GM23248 (cell line): ENCODE results near the gene LENG9. TPM values are rescaled to one million over a fixed set of nuclear protein-coding genes. Genes with fewer than 3 reads are reported as not detected.

Experiments
- DNase-seq: peaks from one replicate; pipeline ENCODE4 v3.0.0-alpha.2; 2015
- H2AFZ ChIP-seq: fragments of 200-600 bp; sonication (generic); 2 replicates; pipeline ENCODE4 v1.6.1; 2016; ENCODE audit warnings: antibody characterized with exemption
- H3F3A ChIP-seq: fragments of 200-600 bp; sonication (generic); 2 replicates; pipeline ENCODE4 v1.6.1; 2016; ENCODE audit warnings: mild to moderate bottlenecking, antibody characterized with exemption, mixed run types; ENCODE audit not compliant: insufficient read depth
- H3K27ac ChIP-seq: fragments of 200-600 bp; sonication (generic); 2 replicates; pipeline ENCODE4 v1.5.1; 2016; ENCODE audit warnings: mild to moderate bottlenecking
- H3K27me3 ChIP-seq: fragments of 200-600 bp; sonication (generic); replicated peaks from 2 replicates; pipeline ENCODE4 v1.6.1; 2016; ENCODE audit warnings: mild to moderate bottlenecking; ENCODE audit not compliant: insufficient read depth
- H3K36me3 ChIP-seq: fragments of 200-600 bp; sonication (generic); 2 replicates; pipeline ENCODE4 v1.6.1; 2016; ENCODE audit warnings: low read depth, mild to moderate bottlenecking
- H3K4me1 ChIP-seq: fragments of 200-600 bp; sonication (generic); 2 replicates; pipeline ENCODE4 v1.6.1; 2016; ENCODE audit warnings: mild to moderate bottlenecking; ENCODE audit not compliant: insufficient read depth
- H3K4me2 ChIP-seq: fragments of 200-600 bp; sonication (generic); one replicate; pipeline ENCODE4 v1.6.1; 2016; ENCODE audit warnings: mild to moderate bottlenecking; ENCODE audit not compliant: unreplicated experiment
- H3K4me3 ChIP-seq: fragments of 200-600 bp; sonication (generic); 2 replicates; pipeline ENCODE4 v1.5.1; 2016; ENCODE audit warnings: mild to moderate bottlenecking
- H3K79me2 ChIP-seq: fragments of 200-600 bp; sonication (generic); 2 replicates; pipeline ENCODE4 v1.6.1; 2016; ENCODE audit warnings: mild to moderate bottlenecking; ENCODE audit not compliant: insufficient read depth
- H3K9ac ChIP-seq: fragments of 200-600 bp; sonication (generic); 2 replicates; pipeline ENCODE4 v1.6.1; 2016; ENCODE audit warnings: mild to moderate bottlenecking
- H3K9me2 ChIP-seq: fragments of 200-600 bp; sonication (generic); 2 replicates; pipeline ENCODE4 v1.6.1; 2016; ENCODE audit warnings: mixed run types, mild to moderate bottlenecking, moderate library complexity; ENCODE audit not compliant: insufficient read depth
- H3K9me3 ChIP-seq: fragments of 200-600 bp; sonication (generic); one replicate; pipeline ENCODE4 v1.6.1; 2017; ENCODE audit warnings: low read depth
- H4K20me1 ChIP-seq: fragments of 200-600 bp; sonication (generic); 2 replicates; pipeline ENCODE4 v1.6.0; 2016; ENCODE audit not compliant: insufficient read depth
- EZH2 ChIP-seq: fragments of 200-600 bp; sonication (generic); IDR thresholded peaks from 2 replicates; pipeline ENCODE4 v1.6.1; 2018; ENCODE audit warnings: antibody characterized with exemption, mild to moderate bottlenecking; ENCODE audit not compliant: insufficient read depth, poor library complexity, severe bottlenecking
- EZH2phosphoT487 ChIP-seq: fragments of 200-600 bp; sonication (generic); IDR thresholded peaks from 2 replicates; pipeline ENCODE4 v1.6.1; 2018; ENCODE audit warnings: antibody characterized with exemption, moderate library complexity, mild to moderate bottlenecking, low read depth; ENCODE audit not compliant: insufficient read depth
- WGBS, 2 experiments: methylation state at CpG; one replicate each; pipeline ENCODE4 v1.1.6; 2015 to 2017; ENCODE audit warnings: low lambda C conversion rate in 2 of 2, low coverage in 1 of 2; ENCODE audit errors: missing lambda C conversion rate in 2 of 2; 5-methylcytosine and 5-hydroxymethylcytosine counted together
- in situ Hi-C: fragments of 300-500 bp; cut with MboI; formaldehyde crosslinking; loops from 2 replicates; pipeline ENCODE4 v1.15.0; 2020
- polyA plus RNA-seq: library from polyadenylated mRNA; unstranded; fragments of >200 nt; fragmentation: Nextera tagmentation; extraction: Ambion mirVana; gene quantifications from 2 replicates; pipeline ENCODE4 v1.2.1, GENCODE V29; 2016
- total RNA-seq: library from RNA; depleted of rRNA; stranded (reverse); fragments of >200 nt; shearing (Covaris generic); gene quantifications from 2 replicates; pipeline ENCODE4 v1.2.3, GENCODE V29; 2014

Gene LENG9
- total and polyA plus RNA-seq, 2 experiments from 2014 or later: 0.41 to 13.5 TPM

DNA sequence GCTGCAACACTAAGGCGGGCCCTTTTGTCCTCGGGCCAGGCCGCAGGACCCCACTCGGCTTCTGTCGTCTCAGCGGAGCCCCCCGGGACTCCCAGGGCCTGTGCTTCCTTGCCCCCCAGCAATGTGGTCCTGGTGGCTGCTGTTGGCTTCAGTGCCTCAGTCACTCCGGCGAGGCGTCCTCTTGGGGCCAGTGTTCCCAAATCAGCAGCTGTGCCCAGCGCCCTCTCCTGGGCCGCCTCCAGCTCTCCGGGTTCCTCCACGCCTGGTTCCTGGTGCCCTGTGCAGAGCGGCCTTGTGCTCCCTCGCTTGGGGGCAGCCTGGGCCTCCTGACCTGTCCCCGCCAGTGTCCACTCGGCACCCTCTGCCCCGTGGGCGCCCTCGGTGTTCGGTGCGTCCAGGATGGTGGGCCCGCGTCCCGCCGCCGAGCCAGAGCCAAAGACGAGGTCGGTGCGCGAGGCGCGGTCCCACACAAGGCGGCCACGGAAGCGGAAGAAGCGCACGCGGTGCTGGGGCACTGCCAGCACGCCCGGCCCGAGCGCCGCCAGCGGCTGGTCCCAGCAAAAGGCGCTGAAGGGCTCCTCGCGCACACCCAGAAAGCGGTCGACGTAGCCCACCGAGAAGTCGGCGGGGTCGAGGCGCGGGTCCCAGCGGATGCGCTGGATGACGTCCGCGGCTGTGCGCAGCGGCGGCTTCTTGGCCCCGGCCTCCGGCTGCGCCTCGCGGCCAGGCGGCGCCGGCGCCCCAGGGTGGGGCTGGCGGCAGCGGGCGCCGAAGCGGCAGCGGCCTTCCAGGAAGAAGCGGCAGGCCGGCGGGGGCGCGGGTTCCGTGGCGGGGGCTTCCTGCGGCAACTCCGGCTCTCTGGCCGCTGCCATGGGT, 685 bp downstream of the LENG9 start:
- no peaks in the 10 kb centered on the region for H3K9me2 ChIP-seq
- H3K79me2 ChIP-seq: peaks cover 45% of the 10 kb centered on the region
- peak; percentile 85 for DNase-seq
- peak overlapping the region; percentile 93 for H3K27ac ChIP-seq
- H3K9ac ChIP-seq: peak overlapping the region; percentile 93
- peaks cover 9% of the 10 kb centered on the region; the same call in 1 of the 2 replicates for H3K36me3 ChIP-seq
- in situ Hi-C loops: loop anchor here (25.0 kb wide), 1 partner anchor 1199 kb away; the partner anchor contains the start of gene U2AF2
- peak overlapping the region; percentile 77 for H3K4me3 ChIP-seq
- H3K4me2 ChIP-seq: peak overlapping the region; percentile 89
- peaks cover 35% of the 10 kb centered on the region for H3F3A ChIP-seq
- no peak for TF ChIP-seq EZH2phosphoT487
- no peak for TF ChIP-seq EZH2
- peaks cover 8% of the 10 kb centered on the region for H3K4me1 ChIP-seq
- WGBS, 2 experiments: 5 to 9% methylated on average over 48 to 83 of the region's 91 CpGs
- H2AFZ ChIP-seq: 0 out of 2 replicates have a peak overlapping the region, but pooled peaks have one; percentile 35
- H3K9me3 ChIP-seq: no peaks in the 10 kb centered on the region
- no peaks in the 10 kb centered on the region for H3K27me3 ChIP-seq
- no peaks in the 10 kb centered on the region for H4K20me1 ChIP-seq

DNA sequence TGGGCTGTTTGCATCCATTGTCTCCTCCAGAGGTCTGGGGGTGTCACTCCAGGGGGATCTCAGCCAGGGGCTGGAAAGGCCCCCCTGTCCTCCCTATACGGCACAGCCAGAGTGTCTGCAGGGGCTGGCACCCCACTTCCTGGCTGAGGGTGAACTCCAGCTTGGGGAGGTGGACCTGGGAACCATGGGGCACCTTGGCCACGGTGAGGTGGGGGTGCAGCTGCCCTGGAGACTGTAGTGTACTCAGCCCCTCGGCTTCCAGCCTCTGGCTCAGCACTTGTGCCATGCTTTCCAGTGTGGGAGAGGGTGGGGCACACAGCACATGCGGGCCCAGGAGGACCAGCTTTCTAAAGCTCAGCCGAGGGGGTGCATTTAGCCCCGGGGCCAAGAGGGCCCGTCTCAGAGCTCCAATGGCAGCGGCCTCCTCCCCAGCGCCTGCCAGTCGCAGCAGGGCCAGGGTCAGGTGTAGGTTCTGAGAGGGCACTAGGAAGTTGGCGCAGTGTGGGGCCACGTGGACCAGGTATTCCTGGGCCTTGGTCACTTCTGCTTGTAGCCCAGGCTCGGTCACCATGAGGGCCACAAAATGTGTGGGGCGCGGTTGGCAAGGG, 1.4 kb downstream of the LENG9 start:
- H3K79me2 ChIP-seq: peaks cover 52% of the 10 kb centered on the region
- peak overlapping the region; percentile 93 for H3K27ac ChIP-seq
- H3K9me3 ChIP-seq: no peaks in the 10 kb centered on the region
- H3K36me3 ChIP-seq: peaks cover 16% of the 10 kb centered on the region; the same call in 1 of the 2 replicates
- TF ChIP-seq EZH2phosphoT487: no peak
- TF ChIP-seq EZH2: no peak
- peak; percentile 51 for DNase-seq
- peaks cover 8% of the 10 kb centered on the region for H3K4me1 ChIP-seq
- WGBS, 2 experiments: 37 to 47% methylated on average over 15 of the region's 15 CpGs
- no peak overlapping the region for H2AFZ ChIP-seq
- peak overlapping the region; percentile 77 for H3K4me3 ChIP-seq
- H3F3A ChIP-seq: peaks cover 27% of the 10 kb centered on the region; the same call in 1 of the 2 replicates
- H3K9me2 ChIP-seq: no peaks in the 10 kb centered on the region
- H4K20me1 ChIP-seq: no peaks in the 10 kb centered on the region
- peak overlapping the region; percentile 93 for H3K9ac ChIP-seq
- H3K4me2 ChIP-seq: peak overlapping the region; percentile 89
- in situ Hi-C loops: loop anchor here (25.0 kb wide), 1 partner anchor 1200 kb away; the partner anchor contains the start of gene U2AF2
- no peaks in the 10 kb centered on the region for H3K27me3 ChIP-seq

DNA sequence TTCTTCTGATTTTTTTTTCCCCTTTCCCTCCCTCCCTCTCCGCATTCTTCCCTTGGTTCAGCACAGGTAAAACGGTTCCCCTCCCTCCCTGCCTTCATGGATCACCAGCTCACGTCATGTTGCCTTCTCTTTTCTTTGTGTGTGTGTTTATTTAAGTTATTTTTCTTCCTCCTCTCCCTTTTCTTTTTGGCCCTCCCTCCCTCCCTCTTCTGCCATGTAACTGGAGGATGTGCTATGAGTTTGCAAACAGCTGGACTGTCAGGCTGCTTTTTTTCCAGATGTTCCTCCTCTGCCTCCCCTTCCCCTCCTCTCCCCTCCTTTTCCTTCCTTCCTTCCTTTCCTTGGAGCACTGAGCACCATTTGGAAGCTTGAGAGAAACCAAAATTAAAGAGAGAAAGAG, 2.0 kb downstream of the LENG9 start:
- Histone ChIP-seq H3K9me2 (no peaks in the 10 kb centered on the region), H3K36me3 (peaks cover 22% of the 10 kb centered on the region; the same call in 1 of the 2 replicates), H3K27me3 (no peaks in the 10 kb centered on the region), H3K4me1 (peaks cover 8% of the 10 kb centered on the region), H4K20me1 (no peaks in the 10 kb centered on the region), H3K4me3 (peak overlapping the region; percentile 77), H3K79me2 (peaks cover 58% of the 10 kb centered on the region), H3K4me2 (peak overlapping the region; percentile 89), H3K9ac (peak overlapping the region; percentile 93), H2AFZ (no peak overlapping the region), H3K9me3 (no peaks in the 10 kb centered on the region), H3F3A (peaks cover 25% of the 10 kb centered on the region; the same call in 1 of the 2 replicates), H3K27ac (peak overlapping the region; percentile 93)
- no peak for DNase-seq
- no peak for TF ChIP-seq EZH2
- no peak for TF ChIP-seq EZH2phosphoT487
- WGBS, 2 experiments: 60 to 81% methylated on average over 3 of the region's 3 CpGs
- in situ Hi-C loops: loop anchor here (25.0 kb wide), 1 partner anchor 1201 kb away; the partner anchor contains the start of gene U2AF2

DNA sequence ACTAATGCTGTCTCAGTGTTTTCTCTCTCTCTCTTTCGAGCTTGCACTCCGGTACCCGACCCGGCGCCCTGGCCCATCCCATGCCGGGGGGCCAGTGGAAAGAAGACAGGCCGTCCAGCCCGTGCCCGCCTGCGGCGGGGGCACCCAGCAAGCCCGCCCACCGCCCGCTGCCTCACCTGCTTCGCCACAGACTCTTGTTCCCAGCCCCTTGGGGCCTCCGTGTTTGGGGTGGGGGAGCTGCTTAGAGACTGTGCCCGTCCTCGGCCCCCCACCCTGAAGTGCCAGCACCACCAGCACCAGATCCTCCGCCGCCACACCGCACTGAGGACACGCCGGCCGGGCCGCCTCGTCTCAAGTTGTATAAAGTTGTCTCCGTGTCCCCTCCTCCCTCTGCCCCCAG, 2.4 kb downstream of the LENG9 start:
- H3F3A ChIP-seq: peaks cover 21% of the 10 kb centered on the region; the same call in 1 of the 2 replicates
- peak overlapping the region; percentile 13; the same call in 1 of the 2 replicates for H3K9ac ChIP-seq
- no peak overlapping the region; the same call in 1 of the 2 replicates for H3K27ac ChIP-seq
- TF ChIP-seq EZH2: no peak
- TF ChIP-seq EZH2phosphoT487: no peak
- in situ Hi-C loops: loop anchor here (25.0 kb wide), 1 partner anchor 1201 kb away; the partner anchor contains the start of gene U2AF2
- H3K79me2 ChIP-seq: peaks cover 62% of the 10 kb centered on the region
- 77 to 85% methylated on average over 8 to 27 of the region's 27 CpGs for WGBS, 2 experiments
- H3K36me3 ChIP-seq: peaks cover 23% of the 10 kb centered on the region; the same call in 1 of the 2 replicates
- H3K4me1 ChIP-seq: peaks cover 8% of the 10 kb centered on the region
- no peaks in the 10 kb centered on the region for H3K9me2 ChIP-seq
- H4K20me1 ChIP-seq: no peaks in the 10 kb centered on the region
- H3K4me3 ChIP-seq: no peak overlapping the region
- no peak overlapping the region for H3K4me2 ChIP-seq
- no peaks in the 10 kb centered on the region for H3K27me3 ChIP-seq
- no peaks in the 10 kb centered on the region for H3K9me3 ChIP-seq
- DNase-seq: no peak
- no peak overlapping the region for H2AFZ ChIP-seq
